HUDEP-2 (cell line): Measurements from ENCODE around the gene APH1B.
"Not testable (repeated sequence)": the region's sequence is repeated elsewhere in the genome, so short reads cannot be mapped to it uniquely, and the experiment has no call there.

Experiments
- DNase-seq, 76 experiments: peaks; one replicate each; lab custom pipeline; 2025; ENCODE audit not compliant: unreplicated experiment in 76 of 76; lab: John Stamatoyannopoulos, UW

The APH1B gene

GRCh38 chr15:63294359-63294758, 17.0 kb downstream of the APH1B start:
- no peak for DNase-seq

- no peak for DNase-seq
Observed at GRCh38 chr15:63295341-63295740, 17.9 kb downstream of the APH1B start.

GRCh38 chr15:63296195-63296594, 18.8 kb downstream of the APH1B start:
- DNase-seq: no peak

GRCh38 chr15:63299943-63300575, 22.7 kb downstream of the APH1B start:
- no peak for DNase-seq

- DNase-seq: no peak
Observed at GRCh38 chr15:63301088-63301487, 23.7 kb downstream of the APH1B start.

GRCh38 chr15:63305260-63305659, 27.9 kb downstream of the APH1B start:
- DNase-seq: no peak

GRCh38 chr15:63306492-63307073, 29.2 kb downstream of the APH1B start:
- no peak for DNase-seq

- DNase-seq: no peak
Observed at GRCh38 chr15:63308491-63308890, 31.1 kb downstream of the APH1B start.

GRCh38 chr15:63308947-63309346, 31.5 kb downstream of the APH1B start:
- DNase-seq: no peak

GRCh38 chr15:63310646-63311045, 33.2 kb downstream of the APH1B start:
- no peak for DNase-seq

GRCh38 chr15:63312286-63312685, 34.9 kb downstream of the APH1B start:
- DNase-seq: no peak

GRCh38 chr15:63313825-63314224, 36.4 kb downstream of the APH1B start:
- no peak for DNase-seq

GRCh38 chr15:63314409-63314808, 37.0 kb downstream of the APH1B start:
- no peak for DNase-seq

- DNase-seq: no peak
Observed at GRCh38 chr15:63318344-63318743, 40.9 kb downstream of the APH1B start.

GRCh38 chr15:63319065-63319464, 41.7 kb downstream of the APH1B start:
- no peak for DNase-seq

GRCh38 chr15:63320446-63320845, 43.0 kb downstream of the APH1B start:
- not testable (repeated sequence) for DNase-seq

GRCh38 chr15:63320981-63321380, 43.6 kb downstream of the APH1B start:
- not testable (repeated sequence) for DNase-seq

GRCh38 chr15:63321462-63321861, 44.1 kb downstream of the APH1B start:
- DNase-seq: no peak

GRCh38 chr15:63322541-63322940, 45.1 kb downstream of the APH1B start:
- no peak for DNase-seq

GRCh38 chr15:63323798-63324563, 46.6 kb downstream of the APH1B start:
- no peak for DNase-seq

GRCh38 chr15:63324770-63325169, 47.4 kb downstream of the APH1B start:
- no peak for DNase-seq
